Activated naive CD8-positive, alpha-beta T cell (primary cell): ENCODE results near the gene SLC22A6.
"Not testable (repeated sequence)": the region's sequence is repeated elsewhere in the genome, so short reads cannot be mapped to it uniquely, and the experiment has no call there.

ENCODE experiments used
- H3K27ac Mint-ChIP-seq: one replicate; pipeline ENCODE4 v1.8.0; 2021; ENCODE audit warnings: mixed read lengths
- H3K27me3 Mint-ChIP-seq: one replicate; pipeline ENCODE4 v1.8.0; 2021; ENCODE audit warnings: mixed read lengths
- H3K36me3 Mint-ChIP-seq: one replicate; pipeline ENCODE4 v1.8.0; 2021; ENCODE audit warnings: mixed read lengths
- H3K4me1 Mint-ChIP-seq: one replicate; pipeline ENCODE4 v1.8.0; 2021; ENCODE audit warnings: low read depth, mixed read lengths
- H3K4me3 Mint-ChIP-seq: one replicate; pipeline ENCODE4 v1.8.0; 2021; ENCODE audit warnings: mild to moderate bottlenecking, mixed read lengths
- H3K9me3 Mint-ChIP-seq: one replicate; pipeline ENCODE4 v1.8.0; 2021; ENCODE audit warnings: low read depth, mixed read lengths

Gene SLC22A6

DNA sequence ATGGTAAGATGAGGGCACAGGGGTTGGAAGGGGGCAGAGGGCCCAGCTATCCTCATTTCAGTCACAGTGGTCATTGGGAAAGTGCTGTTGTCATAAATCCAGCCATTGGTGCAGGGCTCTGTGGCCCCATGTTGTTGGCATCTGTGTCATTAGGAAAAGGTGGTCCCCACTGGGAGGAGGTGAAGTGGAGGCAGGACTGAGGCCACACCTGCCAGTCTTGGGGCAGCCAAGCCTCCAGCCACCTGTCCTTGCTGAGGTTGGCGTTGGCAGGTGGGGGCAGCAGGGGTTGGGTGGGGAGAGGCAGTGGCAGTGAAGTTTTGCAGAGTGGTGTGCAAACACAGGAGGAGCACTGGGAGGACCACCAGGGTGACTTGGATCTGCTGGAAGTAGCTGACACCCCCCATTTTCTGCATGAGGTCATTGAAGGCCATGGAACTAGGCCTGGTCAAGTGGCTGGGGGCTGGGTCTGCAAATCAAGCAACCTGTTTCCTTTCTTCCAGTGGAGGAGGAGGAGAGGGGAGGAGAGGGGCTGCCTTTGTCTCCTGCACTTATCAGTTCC lies 25.3 kb downstream of the SLC22A6 start:
- no peaks in the 10 kb centered on the region for H3K27me3 Mint-ChIP-seq
- H3K9me3 Mint-ChIP-seq: no peaks in the 10 kb centered on the region
- no peak overlapping the region for H3K4me3 Mint-ChIP-seq
- H3K36me3 Mint-ChIP-seq: no peaks in the 10 kb centered on the region
- no peak overlapping the region for H3K27ac Mint-ChIP-seq
- no peaks in the 10 kb centered on the region for H3K4me1 Mint-ChIP-seq

DNA sequence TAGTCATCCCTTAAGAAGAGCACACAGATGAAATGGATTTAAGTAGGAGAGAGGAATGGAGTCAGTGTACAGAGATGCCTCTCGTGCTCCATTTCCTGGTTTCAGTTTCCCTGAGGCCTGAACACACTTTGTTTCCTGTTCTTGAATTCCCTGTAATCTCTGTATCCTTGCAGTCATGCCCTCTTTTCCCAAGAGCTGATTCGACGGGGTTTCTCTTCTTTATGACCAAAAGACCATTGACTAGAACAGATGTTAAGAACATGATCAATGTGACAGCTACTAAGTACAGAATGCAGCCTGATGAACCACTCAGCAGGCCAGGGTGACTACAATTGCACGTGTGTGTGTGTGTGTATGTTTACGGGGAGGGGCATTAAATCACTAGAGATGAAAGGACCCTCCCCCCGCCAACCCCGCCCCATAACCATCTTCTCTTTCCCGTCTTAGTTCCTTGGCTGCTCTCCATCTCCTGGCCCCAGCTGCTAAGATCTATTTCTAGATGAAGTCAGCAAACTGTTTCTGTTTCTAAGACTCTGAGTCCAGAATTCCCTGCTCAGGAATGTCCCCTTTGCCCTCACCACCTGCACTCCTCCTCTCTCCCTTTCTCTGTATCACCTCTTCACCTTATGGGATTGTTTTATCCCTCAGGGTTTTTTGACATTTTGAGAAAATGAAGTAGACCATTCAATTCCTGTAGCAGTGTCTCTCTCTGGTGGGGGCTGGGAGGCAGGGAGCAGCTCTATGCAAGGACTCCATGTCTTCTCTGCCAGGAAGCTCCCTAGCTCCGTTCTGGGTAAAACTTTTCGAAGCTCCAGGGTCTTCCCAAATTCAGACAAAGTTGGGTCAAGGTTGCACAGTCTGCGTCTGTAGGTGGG lies 26.0 kb downstream of the SLC22A6 start:
- no peak overlapping the region for H3K27ac Mint-ChIP-seq
- H3K9me3 Mint-ChIP-seq: no peaks in the 10 kb centered on the region
- H3K27me3 Mint-ChIP-seq: peaks cover 1% of the 10 kb centered on the region
- H3K4me1 Mint-ChIP-seq: no peaks in the 10 kb centered on the region
- no peaks in the 10 kb centered on the region for H3K36me3 Mint-ChIP-seq
- no peak overlapping the region for H3K4me3 Mint-ChIP-seq

DNA sequence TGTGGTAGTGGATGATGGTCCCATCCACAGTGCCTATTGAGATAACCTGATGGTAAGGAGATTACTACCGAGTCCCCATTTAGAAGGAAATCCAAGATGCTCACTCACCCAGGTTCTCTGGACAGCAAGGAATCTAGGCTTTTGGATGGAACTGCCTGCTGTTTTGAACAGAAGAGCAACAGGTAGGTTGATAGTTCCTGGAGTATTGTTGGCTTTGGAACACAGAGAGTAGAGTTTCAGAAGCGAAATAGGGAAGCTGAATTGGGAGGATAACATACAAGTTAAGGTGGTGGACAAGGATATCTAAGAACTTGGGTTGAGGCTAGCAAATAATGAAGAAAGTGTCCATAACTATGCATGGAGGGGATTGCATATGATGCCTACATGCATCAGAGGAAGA lies 27.6 kb downstream of the SLC22A6 start:
- H3K27me3 Mint-ChIP-seq: peaks cover 1% of the 10 kb centered on the region
- H3K27ac Mint-ChIP-seq: no peak overlapping the region
- no peaks in the 10 kb centered on the region for H3K4me1 Mint-ChIP-seq
- H3K36me3 Mint-ChIP-seq: no peaks in the 10 kb centered on the region
- no peaks in the 10 kb centered on the region for H3K9me3 Mint-ChIP-seq
- no peak overlapping the region for H3K4me3 Mint-ChIP-seq

DNA sequence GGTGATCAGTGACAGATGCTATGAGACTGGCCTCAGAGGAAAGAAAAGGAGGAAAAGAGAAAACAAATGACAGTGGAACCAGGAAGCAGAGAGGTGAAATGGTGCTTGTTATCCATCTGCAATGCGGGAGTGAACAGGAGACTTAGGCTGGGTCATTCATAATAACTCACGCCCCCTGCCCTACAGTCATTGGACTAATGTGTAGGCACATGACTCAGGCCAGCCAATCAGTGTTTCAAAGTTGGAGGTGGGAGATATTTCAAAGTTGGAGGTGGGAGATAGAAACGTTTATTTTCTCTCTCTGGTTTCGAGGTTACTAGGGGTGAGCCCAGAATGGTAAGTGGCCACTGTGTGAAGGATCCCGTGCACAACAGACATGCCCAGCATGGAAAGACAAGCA lies 30.3 kb downstream of the SLC22A6 start:
- no peaks in the 10 kb centered on the region for H3K36me3 Mint-ChIP-seq
- H3K4me1 Mint-ChIP-seq: no peaks in the 10 kb centered on the region
- H3K4me3 Mint-ChIP-seq: no peak overlapping the region
- no peak overlapping the region for H3K27ac Mint-ChIP-seq
- H3K9me3 Mint-ChIP-seq: no peaks in the 10 kb centered on the region
- peaks cover 1% of the 10 kb centered on the region for H3K27me3 Mint-ChIP-seq

DNA sequence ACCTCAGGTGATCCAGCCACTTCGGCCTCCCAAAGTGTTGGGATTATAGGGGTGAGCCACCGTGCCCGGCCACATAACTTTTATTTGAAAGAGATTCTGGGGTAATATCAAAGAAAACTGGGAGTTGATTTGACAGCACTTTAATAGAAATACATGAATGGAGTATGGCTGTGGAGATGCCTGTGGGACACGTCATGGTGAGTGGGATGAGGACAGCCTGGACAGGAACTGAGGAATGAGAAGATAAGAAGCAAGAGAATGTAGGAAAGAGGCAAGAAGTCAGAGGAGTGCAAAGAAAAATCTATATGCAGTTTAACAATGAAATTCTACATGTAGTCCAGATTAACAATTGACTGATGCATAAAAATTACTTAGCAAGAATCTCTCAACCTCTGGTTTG lies 31.0 kb downstream of the SLC22A6 start:
- H3K36me3 Mint-ChIP-seq: no peaks in the 10 kb centered on the region
- no peak overlapping the region for H3K27ac Mint-ChIP-seq
- H3K27me3 Mint-ChIP-seq: peaks cover 1% of the 10 kb centered on the region
- no peak overlapping the region for H3K4me3 Mint-ChIP-seq
- no peaks in the 10 kb centered on the region for H3K4me1 Mint-ChIP-seq
- H3K9me3 Mint-ChIP-seq: no peaks in the 10 kb centered on the region

DNA sequence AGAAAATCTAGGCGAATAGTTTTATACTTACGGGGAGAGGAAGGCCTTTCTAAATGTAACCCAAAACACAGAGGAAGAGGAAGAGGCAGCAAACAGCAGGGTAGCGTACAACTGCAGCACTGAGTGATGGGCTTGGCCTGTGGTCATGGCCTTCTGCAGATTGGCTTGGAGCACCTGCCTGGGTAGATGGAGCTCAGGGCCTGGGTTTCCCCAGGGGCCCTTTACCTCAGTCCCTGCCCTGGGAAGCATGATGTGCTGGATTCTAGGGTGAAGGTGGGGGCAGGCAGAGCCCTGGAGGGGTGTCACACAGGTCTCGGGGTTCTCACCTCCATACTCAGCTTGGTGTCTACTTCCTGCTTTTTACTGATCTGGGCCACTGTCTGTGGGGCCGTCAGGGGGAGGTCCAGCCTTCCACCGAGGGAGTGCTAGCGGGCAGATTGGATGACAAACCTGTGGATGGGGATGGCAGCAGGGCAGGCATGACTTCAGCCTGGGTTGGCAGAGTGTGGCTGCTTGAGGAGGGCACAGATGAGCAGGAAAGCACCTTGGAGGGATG lies 35.9 kb downstream of the SLC22A6 start:
- Mint-ChIP-seq H3K27me3 (peaks cover 6% of the 10 kb centered on the region), H3K9me3 (no peaks in the 10 kb centered on the region), H3K36me3 (no peaks in the 10 kb centered on the region), H3K4me3 (no peak overlapping the region), H3K27ac (no peak overlapping the region), H3K4me1 (no peaks in the 10 kb centered on the region)

DNA sequence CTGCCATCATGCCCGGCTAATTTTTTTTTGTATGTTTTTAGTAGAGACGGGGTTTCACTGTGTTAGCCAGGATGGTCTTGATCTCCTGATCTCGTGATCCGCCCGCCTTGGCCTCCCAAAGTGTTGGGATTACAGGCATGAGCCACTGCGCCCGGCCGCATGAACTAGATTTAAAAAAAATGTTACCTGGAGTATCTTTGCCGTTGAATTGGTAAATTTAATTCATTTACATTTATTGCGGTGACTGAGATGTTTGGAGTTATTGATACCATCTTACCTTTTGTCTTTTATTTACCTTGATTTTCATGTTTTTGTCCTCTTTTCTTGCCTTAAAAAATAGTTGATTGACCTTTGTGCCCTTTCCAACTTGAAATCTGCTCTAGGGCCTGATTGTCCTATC lies 39.2 kb downstream of the SLC22A6 start:
- not testable (repeated sequence) for H3K36me3 Mint-ChIP-seq, H3K4me3 Mint-ChIP-seq, H3K9me3 Mint-ChIP-seq, H3K27ac Mint-ChIP-seq, H3K4me1 Mint-ChIP-seq, H3K27me3 Mint-ChIP-seq

DNA sequence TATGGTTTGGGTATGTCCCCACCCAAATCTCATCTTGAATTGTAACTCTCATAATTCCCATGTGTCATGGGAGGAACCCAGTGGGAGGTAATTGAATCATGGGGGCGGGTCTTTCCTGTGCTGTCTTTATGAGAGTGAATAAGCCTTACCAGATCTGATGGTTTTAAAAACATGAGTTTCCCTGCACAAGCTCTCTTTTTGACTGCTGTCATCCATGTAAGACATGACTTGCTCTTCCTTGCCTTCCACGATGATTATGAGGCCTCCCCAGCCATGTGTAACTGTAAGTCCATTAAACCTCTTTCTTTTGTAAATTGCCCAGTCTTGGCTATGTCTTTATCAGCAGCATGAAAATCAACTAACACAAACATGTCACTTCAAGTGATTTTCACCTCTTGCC lies 47.2 kb downstream of the SLC22A6 start:
- H3K4me3 Mint-ChIP-seq, H3K4me1 Mint-ChIP-seq, H3K27me3 Mint-ChIP-seq: not testable (repeated sequence)

DNA sequence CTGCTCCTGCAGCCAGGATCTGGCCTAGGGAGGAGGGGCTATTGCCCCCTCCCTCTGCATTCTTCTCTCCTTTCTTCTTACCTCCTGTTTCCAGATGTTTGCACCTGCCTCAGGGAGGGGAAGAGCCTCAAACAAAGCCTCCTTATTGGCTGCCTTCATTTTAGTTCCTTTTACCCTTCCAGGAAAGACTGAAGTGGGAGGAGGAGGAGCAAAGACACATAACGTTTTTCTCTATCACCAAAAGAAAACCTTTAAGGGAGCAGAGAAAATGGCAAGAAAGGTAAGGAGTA lies 50.3 kb downstream of the SLC22A6 start:
- Mint-ChIP-seq H3K4me1 (no peaks in the 10 kb centered on the region), H3K27me3 (peaks cover 7% of the 10 kb centered on the region)

More for the DNA sequence above, 47.2 kb downstream of the SLC22A6 start:
- not testable (repeated sequence) for H3K36me3 Mint-ChIP-seq, H3K27ac Mint-ChIP-seq, H3K9me3 Mint-ChIP-seq

DNA sequence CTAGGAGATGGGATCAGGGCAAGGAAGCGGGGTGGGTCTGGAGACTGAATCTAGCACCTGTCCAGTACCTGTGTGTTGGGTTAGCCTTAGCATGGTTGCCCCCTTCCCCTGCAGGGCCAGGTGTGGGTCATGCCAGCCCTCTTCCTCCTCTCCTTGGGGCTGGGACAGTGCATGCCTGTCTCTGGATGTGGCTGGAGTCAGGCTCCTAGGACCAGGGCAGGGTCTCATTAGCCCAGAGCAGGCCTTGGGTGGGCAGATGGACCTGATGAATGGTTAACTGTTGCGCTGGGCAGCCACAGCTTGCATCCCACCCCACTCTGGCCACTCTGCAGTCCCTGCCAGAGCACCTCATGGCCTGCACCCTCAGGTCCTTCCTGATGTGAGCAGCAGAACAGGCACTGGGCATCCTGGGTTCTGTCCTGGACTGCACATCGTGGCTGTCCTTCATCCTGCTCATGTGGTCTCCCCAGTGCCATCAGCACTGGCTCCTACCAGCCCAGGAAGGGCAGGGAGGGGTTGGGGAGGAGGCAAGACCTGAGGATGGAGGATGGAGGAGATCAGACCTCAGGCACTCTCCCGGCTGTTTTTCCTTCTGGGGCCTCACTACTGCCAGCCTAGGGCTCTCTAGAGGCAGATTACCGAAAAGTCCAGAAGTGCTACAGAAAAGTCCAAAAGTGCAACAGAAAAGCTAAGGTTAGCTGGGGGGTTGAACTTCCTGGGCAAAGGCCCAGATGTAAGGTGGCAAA lies 50.8 kb downstream of the SLC22A6 start:
- no peak overlapping the region for H3K27ac Mint-ChIP-seq
- H3K9me3 Mint-ChIP-seq: no peaks in the 10 kb centered on the region
- no peaks in the 10 kb centered on the region for H3K4me1 Mint-ChIP-seq
- no peak overlapping the region for H3K4me3 Mint-ChIP-seq
- peaks cover 7% of the 10 kb centered on the region for H3K27me3 Mint-ChIP-seq
- H3K36me3 Mint-ChIP-seq: peaks cover 3% of the 10 kb centered on the region

More for the DNA sequence above, 50.3 kb downstream of the SLC22A6 start:
- H3K4me3 Mint-ChIP-seq: no peak overlapping the region
- H3K9me3 Mint-ChIP-seq: no peaks in the 10 kb centered on the region
- peaks cover 3% of the 10 kb centered on the region for H3K36me3 Mint-ChIP-seq
- no peak overlapping the region for H3K27ac Mint-ChIP-seq

DNA sequence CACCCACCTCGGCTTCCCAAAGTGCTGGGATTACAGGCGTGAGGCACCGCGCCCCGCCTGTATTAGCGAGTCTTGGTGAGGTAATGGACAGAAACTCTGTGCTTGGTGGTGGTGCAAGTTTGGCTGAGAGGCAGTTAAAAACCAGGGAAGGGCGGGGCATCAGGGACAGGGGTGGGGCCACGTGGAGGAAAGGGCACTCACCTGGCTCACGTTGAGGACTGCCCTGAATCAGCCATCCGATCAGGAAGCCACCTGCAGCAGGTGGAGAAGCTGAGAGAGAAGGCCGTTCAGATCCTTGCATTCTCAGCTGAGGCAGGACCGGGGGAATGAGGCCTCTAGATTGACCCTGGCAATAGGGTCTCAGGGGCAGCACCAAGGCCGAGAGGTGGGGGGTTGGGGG lies 51.5 kb downstream of the SLC22A6 start:
- Mint-ChIP-seq H3K4me1 (no peaks in the 10 kb centered on the region), H3K4me3 (no peak overlapping the region), H3K9me3 (no peaks in the 10 kb centered on the region), H3K36me3 (peaks cover 3% of the 10 kb centered on the region), H3K27me3 (peaks cover 13% of the 10 kb centered on the region), H3K27ac (no peak overlapping the region)

DNA sequence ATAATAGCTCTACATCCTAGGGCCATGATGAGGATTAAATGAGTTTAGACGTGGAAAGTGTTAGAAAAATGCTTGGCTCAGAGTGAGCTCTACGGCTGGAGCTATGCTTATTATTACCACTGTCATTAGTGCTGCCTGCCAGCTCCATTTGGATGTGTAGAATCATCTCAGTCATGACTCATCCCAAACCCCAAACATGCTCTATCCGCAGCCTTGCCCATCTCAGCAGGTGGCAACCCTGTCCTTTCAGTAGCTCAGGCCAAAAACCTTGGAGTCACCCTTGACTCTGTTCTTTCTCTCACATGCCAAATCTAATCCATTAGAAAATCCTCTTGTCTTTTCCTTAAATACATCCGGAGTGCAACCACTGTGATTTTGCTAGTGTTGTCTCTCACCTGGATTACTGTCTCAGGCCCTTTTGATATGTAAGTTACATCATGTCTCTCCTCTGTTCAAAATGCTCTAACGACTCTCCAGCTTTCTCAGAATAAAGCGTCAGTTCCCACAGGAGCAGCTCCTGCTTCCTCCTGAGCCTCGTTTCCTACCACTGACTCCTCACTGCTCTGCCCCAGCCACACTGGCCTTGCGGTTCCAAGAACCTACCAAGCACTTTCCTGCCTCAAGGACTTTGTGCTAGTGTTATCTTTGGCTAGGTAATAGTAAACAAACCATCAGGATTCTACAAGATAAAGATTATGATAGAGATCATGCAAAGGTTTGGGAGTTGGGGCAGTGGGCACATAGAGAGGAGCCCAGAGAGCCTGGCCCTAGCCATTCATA lies 53.1 kb downstream of the SLC22A6 start:
- Mint-ChIP-seq H3K4me3 (no peak overlapping the region), H3K27me3 (peaks cover 23% of the 10 kb centered on the region), H3K4me1 (peaks cover 6% of the 10 kb centered on the region), H3K27ac (no peak overlapping the region), H3K9me3 (no peaks in the 10 kb centered on the region), H3K36me3 (no peaks in the 10 kb centered on the region)

DNA sequence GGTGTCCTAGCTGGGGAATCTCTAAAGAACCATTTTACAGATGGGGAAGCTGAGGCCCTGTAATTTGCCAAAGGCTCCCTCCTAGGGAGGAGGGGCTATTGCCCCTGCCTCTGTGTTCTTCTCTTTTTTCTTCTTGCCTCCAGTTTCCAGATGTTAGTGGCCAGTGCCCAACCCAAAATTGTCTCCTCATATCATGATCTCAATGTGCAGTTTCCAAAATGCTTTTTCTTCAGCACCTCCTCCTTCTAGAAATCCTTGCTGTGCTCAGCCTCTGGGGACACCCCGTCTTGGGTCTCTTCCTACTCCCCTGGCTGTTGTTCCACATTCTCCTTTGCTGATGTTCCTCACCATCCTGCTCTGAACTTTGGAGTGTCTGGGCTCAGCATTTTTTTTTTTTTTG lies 54.1 kb downstream of the SLC22A6 start:
- Mint-ChIP-seq H3K4me1 (peaks cover 13% of the 10 kb centered on the region), H3K36me3 (no peaks in the 10 kb centered on the region), H3K27me3 (peaks cover 25% of the 10 kb centered on the region), H3K4me3 (no peak overlapping the region), H3K9me3 (no peaks in the 10 kb centered on the region), H3K27ac (no peak overlapping the region)

DNA sequence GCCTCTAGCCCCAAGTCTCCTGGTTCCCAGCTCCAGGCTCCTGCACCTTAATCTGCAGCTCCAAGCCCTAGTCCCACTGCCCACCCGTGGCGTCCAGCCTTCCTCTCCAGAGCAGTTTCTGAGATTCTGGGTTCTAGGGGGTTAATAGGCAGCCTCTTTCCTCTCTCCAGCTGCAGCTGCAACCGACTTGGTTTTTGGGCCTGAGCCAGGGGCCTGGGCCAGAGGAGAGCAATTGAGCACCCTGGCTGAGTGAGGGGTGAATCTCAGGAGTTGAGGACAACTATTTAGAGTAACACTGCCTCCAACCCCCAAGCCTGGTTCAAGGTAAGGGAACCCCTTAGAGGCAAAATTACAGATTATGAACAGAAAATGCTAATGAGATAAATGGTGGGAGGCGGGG lies 54.6 kb downstream of the SLC22A6 start:
- Mint-ChIP-seq H3K36me3 (no peaks in the 10 kb centered on the region), H3K4me3 (no peak overlapping the region), H3K9me3 (no peaks in the 10 kb centered on the region), H3K4me1 (peaks cover 18% of the 10 kb centered on the region), H3K27ac (no peak overlapping the region), H3K27me3 (peaks cover 30% of the 10 kb centered on the region)

DNA sequence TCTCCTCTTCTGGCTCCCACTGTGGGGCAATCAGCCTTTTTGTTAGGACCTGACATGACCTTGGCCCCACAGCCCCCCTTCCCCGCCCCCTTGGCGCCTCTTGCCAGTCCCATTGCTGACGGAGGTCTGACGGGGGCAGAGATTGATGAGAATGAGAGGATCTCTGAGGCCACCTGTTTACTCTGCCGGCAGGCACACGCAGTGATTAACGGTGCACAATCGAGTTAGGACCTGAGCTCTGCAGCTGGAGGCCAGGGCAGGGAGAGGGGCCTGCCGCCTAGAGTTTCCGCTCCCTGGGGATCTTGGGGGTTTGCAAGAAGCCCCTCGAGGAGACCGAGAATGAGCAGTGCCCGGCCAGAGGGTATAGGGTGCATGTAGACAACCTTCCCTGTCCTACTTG lies 56.8 kb downstream of the SLC22A6 start:
- no peaks in the 10 kb centered on the region for H3K9me3 Mint-ChIP-seq
- no peak overlapping the region for H3K4me3 Mint-ChIP-seq
- no peaks in the 10 kb centered on the region for H3K36me3 Mint-ChIP-seq
- peaks cover 27% of the 10 kb centered on the region for H3K4me1 Mint-ChIP-seq
- H3K27ac Mint-ChIP-seq: no peak overlapping the region
- H3K27me3 Mint-ChIP-seq: peaks cover 33% of the 10 kb centered on the region
